CD4-positive, alpha-beta T cell treated with Interleukin-6 for 4 hours (primary cell): ENCODE measurements around the gene EML5.

ENCODE experiments used
- DNase-seq: peaks from one replicate; pipeline ENCODE4 v3.0.0-alpha.2; 2020; ENCODE audit warnings: mixed read lengths

Gene EML5

GRCh38 chr14:88698651-88699050, 94.1 kb downstream of the EML5 start:
- no peak for DNase-seq

- DNase-seq, result no peak
These were observed 96.9 kb downstream of the EML5 start for GRCh38 chr14:88695870-88696269.

- DNase-seq, result no peak
These were observed 104.4 kb downstream of the EML5 start for GRCh38 chr14:88688386-88688785.

GRCh38 chr14:88683119-88683518, 109.6 kb downstream of the EML5 start:
- DNase-seq, result no peak

GRCh38 chr14:88682495-88683114, 110.1 kb downstream of the EML5 start:
- no peak for DNase-seq

- DNase-seq, result no peak
These were observed 110.8 kb downstream of the EML5 start for GRCh38 chr14:88681755-88682494.

GRCh38 chr14:88669346-88669745, 123.4 kb downstream of the EML5 start:
- no peak for DNase-seq

GRCh38 chr14:88668448-88669116, 124.2 kb downstream of the EML5 start:
- DNase-seq, result no peak

- DNase-seq, result peak; percentile 53
These were observed 125.0 kb downstream of the EML5 start for GRCh38 chr14:88667555-88668273.

- no peak for DNase-seq
These were observed 132.7 kb downstream of the EML5 start for GRCh38 chr14:88660056-88660455.

GRCh38 chr14:88639221-88639620, 153.5 kb downstream of the EML5 start:
- DNase-seq, result no peak

GRCh38 chr14:88632512-88632911, 160.2 kb downstream of the EML5 start:
- no peak for DNase-seq

GRCh38 chr14:88631091-88631490, 161.7 kb downstream of the EML5 start:
- DNase-seq, result no peak

GRCh38 chr14:88630565-88630964, 162.2 kb downstream of the EML5 start:
- DNase-seq, result no peak

- no peak for DNase-seq
These were observed 164.3 kb downstream of the EML5 start for GRCh38 chr14:88628462-88628861.

GRCh38 chr14:88628033-88628432, 164.7 kb downstream of the EML5 start:
- no peak for DNase-seq

GRCh38 chr14:88625671-88626070, 167.1 kb downstream of the EML5 start:
- DNase-seq, result no peak

- no peak for DNase-seq
These were observed 171.7 kb downstream of the EML5 start for GRCh38 chr14:88621100-88621499.

GRCh38 chr14:88618476-88618875, 174.3 kb downstream of the EML5 start:
- DNase-seq, result no peak

- no peak for DNase-seq
These were observed 175.3 kb downstream of the EML5 start for GRCh38 chr14:88617479-88617878.

- DNase-seq, result no peak
These were observed 176.1 kb downstream of the EML5 start for GRCh38 chr14:88616697-88617096.

- DNase-seq, result no peak
These were observed 178.4 kb downstream of the EML5 start for GRCh38 chr14:88614218-88614907.

GRCh38 chr14:88613552-88614010, 179.2 kb downstream of the EML5 start:
- DNase-seq, result no peak
